Transverse colon (tissue), 4 donors: ENCODE results near the gene FAM187B. TPM values are rescaled to one million over a fixed set of nuclear protein-coding genes. Genes with fewer than 3 reads are reported as not detected.

ENCODE experiments used
- DNase-seq: peaks from one replicate; pipeline ENCODE4 v3.0.0-alpha.2; 2019
- H3K27ac ChIP-seq, 4 donors: fragments of 200-600 bp; sonication (generic); 2 replicates each; pipeline ENCODE4 v1.5.1; 2016 to 2018; ENCODE audit warnings: inconsistent platforms in 4 of 4
- H3K27me3 ChIP-seq: fragments of 200-600 bp; sonication (generic); 2 replicates; pipeline ENCODE4 v1.5.1; 2017; ENCODE audit warnings: inconsistent platforms
- H3K36me3 ChIP-seq, 4 donors: fragments of 200-600 bp; sonication (generic); 2 replicates each; pipeline ENCODE4 v1.5.1; 2017 to 2019; ENCODE audit warnings: inconsistent platforms in 4 of 4
- H3K4me1 ChIP-seq, 4 donors: fragments of 200-600 bp; sonication (generic); 2 replicates each; pipeline ENCODE4 v1.5.1; 2017 to 2020; ENCODE audit warnings: inconsistent platforms in 4 of 4
- H3K4me3 ChIP-seq, 4 donors: fragments of 200-600 bp; sonication (generic); 1 replicate in 1 of 4; 2 replicates in 3 of 4; pipeline versions ENCODE4 v1.5.1 to v1.6.1; 2017 to 2019; ENCODE audit warnings: inconsistent platforms in 4 of 4
- H3K9me3 ChIP-seq, 2 donors: fragments of 200-600 bp; sonication (generic); 2 replicates each; pipeline ENCODE4 v1.5.1; 2017 to 2019; ENCODE audit warnings: inconsistent platforms in 2 of 2
- EP300 ChIP-seq: sonication (generic); formaldehyde crosslinking; IDR thresholded peaks from one replicate; pipeline ENCODE4 v1.6.1; 2017; ENCODE audit warnings: antibody characterized with exemption, low read depth
- POLR2A ChIP-seq: fragments of 450-650 bp; IDR thresholded peaks from one replicate; pipeline ENCODE4 v1.6.1; 2016; ENCODE audit warnings: antibody characterized with exemption, mild to moderate bottlenecking, moderate library complexity
- POLR2AphosphoS5 ChIP-seq, 3 donors: sonication (generic); formaldehyde crosslinking; IDR thresholded peaks; one replicate each; pipeline ENCODE4 v1.6.1; 2016; ENCODE audit warnings: antibody characterized with exemption in 3 of 3
- WGBS, 2 donors: methylation state at CpG; one replicate each; pipeline ENCODE4 v1.1.5; 2018; ENCODE audit warnings: low coverage in 1 of 2; 5-methylcytosine and 5-hydroxymethylcytosine counted together
- in situ Hi-C, 4 donors: fragments of 200-750 bp; cut with MboI; loops; one replicate each; pipeline versions ENCODE4 v1.15.0 to v1.15.1; 2017; ENCODE audit warnings: low sequenced_read_pairs in 3 of 4, low pct_ligation_motif_present in 1 of 4, low pct_unique_long_range_greater_than_20kb in 1 of 4
- intact Hi-C: fragments of 100-400 bp; cut with DNase I; formaldehyde crosslinking; loops from one replicate; pipeline ENCODE4 v1.15.1; 2023; ENCODE audit warnings: low total_unique reads
- total RNA-seq, 4 donors: library from RNA; depleted of rRNA; stranded (reverse); fragments of >200 nt; gene quantifications; one replicate each; pipeline ENCODE4 v1.1.0, GENCODE V29; 2016
- TF ChIP-seq, protein P1 (sequence below), 5 experiments: fragments of 200-600 bp in 3 of 5; fragments of 450-650 bp in 2 of 5; sonication (generic) in 3 of 5; IDR thresholded peaks; 1 replicate in 2 of 5; 2 replicates in 3 of 5; pipeline ENCODE4 v1.5.1; 2016 to 2017; ENCODE audit warnings: antibody characterized with exemption in 5 of 5, inconsistent platforms in 3 of 5, mild to moderate bottlenecking in 2 of 5, moderate library complexity in 1 of 5

Gene FAM187B
- total RNA-seq, 4 donors from 2014 or later = not detected

DNA sequence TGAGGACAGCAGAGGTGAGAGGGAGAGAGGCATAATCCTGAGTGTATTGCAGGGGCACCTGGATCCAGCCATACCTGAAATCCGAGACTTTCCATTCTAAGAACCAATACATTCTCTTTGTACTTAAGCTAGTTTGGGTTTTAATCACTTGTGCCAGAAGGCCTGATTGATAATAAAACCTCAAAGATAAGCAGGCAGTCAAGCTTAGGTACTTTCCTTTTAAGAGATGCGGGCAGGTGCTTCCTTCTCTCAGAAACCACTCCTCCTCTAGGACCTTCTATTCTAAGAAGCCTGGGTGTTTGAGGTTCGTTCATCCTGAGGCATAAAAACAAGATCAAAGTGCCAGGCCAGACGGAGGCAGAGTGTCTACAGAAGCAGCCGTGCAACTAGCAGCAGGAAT is 22.2 kb downstream of the FAM187B start:
- intact Hi-C loops = no loop called here
- H3K4me1 ChIP-seq = peaks cover 0 to 31% (median 0%) of the 10 kb centered on the region in 4 donors
- TF ChIP-seq EP300 (no peak), POLR2AphosphoS5 (IDR thresholded peaks at IDR 0.05) (peak in 1 of 3 donors; percentile 29)
- H3K27ac ChIP-seq = peak overlapping the region; percentile 57 to 70 (median 61)
- 7 to 27% methylated on average over 4 to 5 of the region's 5 CpGs for WGBS, 2 donors
- H3K36me3 ChIP-seq = no peaks in the 10 kb centered on the region
- peak; percentile 46 for DNase-seq
- in situ Hi-C loops = no loop called here
- no peaks in the 10 kb centered on the region for H3K9me3 ChIP-seq
- H3K4me3 ChIP-seq = no peak overlapping the region
- no peaks in the 10 kb centered on the region for H3K27me3 ChIP-seq

DNA sequence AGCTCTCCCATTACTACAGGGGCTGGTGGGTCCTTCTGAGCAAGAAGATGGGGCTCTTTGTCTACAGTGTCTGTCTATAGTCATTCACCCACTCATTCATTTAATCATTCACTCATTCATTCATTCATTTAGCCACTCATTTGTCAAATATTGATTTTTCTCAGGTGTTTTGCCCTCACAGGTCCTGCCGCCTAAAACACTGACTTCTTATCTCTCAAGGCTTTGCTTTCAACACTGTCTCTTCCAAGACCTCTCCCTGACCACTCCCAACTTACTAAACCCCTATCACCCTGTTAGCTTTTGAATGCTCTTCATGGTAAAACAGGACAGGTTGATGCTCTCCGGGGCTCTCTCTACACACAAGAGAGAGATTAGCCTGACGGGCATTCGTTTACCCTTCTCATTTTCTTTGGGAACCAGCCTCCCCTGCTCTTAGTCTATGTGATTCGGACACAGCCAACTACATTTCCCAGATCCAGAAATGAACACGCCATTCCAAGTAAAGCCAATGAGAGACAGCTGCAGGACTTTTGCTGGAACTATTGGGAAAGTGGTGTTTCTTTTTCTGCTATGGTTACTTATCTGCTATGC is 22.7 kb downstream of the FAM187B start:
- in situ Hi-C loops (no loop called here), intact Hi-C loops (no loop called here)
- H3K4me3 ChIP-seq = no peak overlapping the region
- no peaks in the 10 kb centered on the region for H3K9me3 ChIP-seq
- 67 to 75% methylated on average over 2 to 6 of the region's 6 CpGs for WGBS, 2 donors
- peaks cover 0 to 26% (median 0%) of the 10 kb centered on the region in 4 donors for H3K4me1 ChIP-seq
- H3K36me3 ChIP-seq = no peaks in the 10 kb centered on the region
- TF ChIP-seq, protein P1, sequence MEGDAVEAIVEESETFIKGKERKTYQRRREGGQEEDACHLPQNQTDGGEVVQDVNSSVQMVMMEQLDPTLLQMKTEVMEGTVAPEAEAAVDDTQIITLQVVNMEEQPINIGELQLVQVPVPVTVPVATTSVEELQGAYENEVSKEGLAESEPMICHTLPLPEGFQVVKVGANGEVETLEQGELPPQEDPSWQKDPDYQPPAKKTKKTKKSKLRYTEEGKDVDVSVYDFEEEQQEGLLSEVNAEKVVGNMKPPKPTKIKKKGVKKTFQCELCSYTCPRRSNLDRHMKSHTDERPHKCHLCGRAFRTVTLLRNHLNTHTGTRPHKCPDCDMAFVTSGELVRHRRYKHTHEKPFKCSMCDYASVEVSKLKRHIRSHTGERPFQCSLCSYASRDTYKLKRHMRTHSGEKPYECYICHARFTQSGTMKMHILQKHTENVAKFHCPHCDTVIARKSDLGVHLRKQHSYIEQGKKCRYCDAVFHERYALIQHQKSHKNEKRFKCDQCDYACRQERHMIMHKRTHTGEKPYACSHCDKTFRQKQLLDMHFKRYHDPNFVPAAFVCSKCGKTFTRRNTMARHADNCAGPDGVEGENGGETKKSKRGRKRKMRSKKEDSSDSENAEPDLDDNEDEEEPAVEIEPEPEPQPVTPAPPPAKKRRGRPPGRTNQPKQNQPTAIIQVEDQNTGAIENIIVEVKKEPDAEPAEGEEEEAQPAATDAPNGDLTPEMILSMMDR (IDR thresholded peaks at IDR 0.05) = no peak
- H3K27me3 ChIP-seq = no peaks in the 10 kb centered on the region
- H3K27ac ChIP-seq = peak overlapping the region; percentile 37 to 70 (median 61)
- no peak for DNase-seq

DNA sequence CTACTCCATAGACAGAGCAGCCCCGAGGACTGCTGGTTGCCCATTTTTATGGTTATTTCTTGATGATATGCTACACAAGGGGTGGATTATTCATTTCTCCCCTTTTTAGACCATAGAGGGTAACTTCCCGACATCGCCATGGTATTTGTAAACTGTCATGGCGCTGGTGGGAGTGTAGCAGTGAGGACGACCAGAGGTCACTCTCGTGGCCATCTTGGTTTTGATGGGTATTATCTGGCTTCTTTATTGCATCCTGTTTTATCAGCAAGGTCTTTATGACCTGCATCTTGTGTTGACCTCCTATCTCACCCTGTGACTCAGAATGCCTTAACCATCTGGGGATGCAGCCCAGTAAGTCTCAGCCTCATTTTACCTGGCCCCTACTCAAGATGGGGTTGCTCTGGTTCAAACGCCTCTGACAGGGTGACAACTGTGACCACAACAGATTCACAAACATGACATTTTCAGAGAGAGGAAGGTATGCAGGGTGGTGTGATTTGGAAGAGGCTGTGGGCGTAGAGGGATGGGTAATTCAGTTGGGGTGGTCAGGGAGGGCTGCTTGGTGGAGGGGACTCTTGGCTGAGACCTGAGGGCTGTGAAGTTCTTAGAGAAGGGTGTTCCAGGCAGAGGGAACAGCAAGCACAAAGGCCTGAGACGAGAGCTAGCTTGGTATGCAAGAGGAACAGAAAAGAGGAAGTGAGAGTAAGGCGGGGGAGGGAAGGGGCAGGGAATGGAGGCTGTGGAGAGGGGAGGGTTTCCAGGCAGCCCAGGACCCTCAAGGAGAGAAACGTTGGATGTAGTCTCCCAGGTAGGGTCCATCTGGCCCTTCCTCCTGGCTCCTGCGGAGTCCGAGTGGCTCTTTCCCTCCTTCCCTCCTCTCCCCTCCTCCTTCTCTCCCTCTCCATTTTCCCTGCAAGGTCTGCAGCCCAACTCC is 23.5 kb downstream of the FAM187B start:
- H3K27ac ChIP-seq = peak overlapping the region; percentile 37 to 70 (median 61)
- in situ Hi-C loops (no loop called here), intact Hi-C loops (no loop called here)
- 60 to 63% methylated on average over 6 to 13 of the region's 13 CpGs for WGBS, 2 donors
- TF ChIP-seq EP300 (no peak), POLR2A (no peak), POLR2AphosphoS5 (IDR thresholded peaks at IDR 0.05) (no peak)
- TF ChIP-seq, protein P1 (IDR thresholded peaks at IDR 0.05) = no peak
- H3K9me3 ChIP-seq = no peaks in the 10 kb centered on the region
- peaks cover 0 to 26% (median 0%) of the 10 kb centered on the region in 4 donors for H3K4me1 ChIP-seq
- no peaks in the 10 kb centered on the region for H3K27me3 ChIP-seq
- peak; percentile 58 for DNase-seq
- H3K4me3 ChIP-seq = no peak overlapping the region
- H3K36me3 ChIP-seq = no peaks in the 10 kb centered on the region

DNA sequence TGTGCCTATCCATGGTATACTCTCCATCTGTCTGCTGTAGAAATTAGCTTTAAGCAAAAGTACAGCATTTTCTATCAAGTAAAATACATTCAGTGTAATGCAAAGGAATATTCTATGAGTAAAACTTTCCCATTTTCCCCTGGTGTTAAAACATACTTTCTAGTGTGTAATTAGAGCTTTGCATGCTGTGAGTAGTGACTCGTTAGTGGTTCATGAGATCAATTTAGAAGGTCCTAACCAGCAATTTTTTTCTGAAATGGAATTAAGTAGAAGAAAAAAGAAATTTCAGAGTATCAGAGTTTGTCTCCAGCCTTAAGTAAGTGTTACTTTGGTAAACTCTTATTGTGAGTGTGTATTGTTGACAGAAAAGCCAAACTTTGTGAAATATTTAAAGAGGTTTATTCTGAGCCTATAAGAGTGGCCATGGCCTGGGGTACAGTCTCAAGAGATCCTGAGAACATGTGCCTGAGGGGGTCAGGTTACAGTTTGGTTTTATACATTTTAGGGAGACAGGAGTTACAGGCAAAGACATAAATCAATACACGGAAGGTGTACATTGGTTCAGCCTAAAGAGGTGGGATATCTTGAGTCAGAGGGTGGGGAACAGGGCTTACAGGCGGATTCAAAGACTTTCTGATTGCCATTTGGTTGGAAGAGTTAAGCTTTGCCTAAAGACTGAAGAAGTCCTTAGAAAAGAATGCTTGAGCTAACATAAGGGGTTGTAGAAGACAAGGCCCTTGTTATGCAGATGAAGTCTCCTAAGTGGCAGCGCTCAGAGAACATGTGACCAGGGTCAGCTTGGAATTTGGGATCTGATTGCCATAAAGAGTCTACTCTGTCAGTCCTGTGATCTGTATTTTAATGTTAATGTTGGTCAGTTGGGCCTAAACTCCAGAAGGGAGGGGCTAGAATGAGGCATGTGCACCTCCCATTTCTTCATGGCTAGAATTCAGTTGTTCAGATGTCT is 25.5 kb downstream of the FAM187B start:
- H3K9me3 ChIP-seq = no peaks in the 10 kb centered on the region
- H3K27ac ChIP-seq = no peak overlapping the region
- intact Hi-C loops = no loop called here
- no peak for DNase-seq
- peaks cover 0 to 26% (median 0%) of the 10 kb centered on the region in 4 donors for H3K4me1 ChIP-seq
- TF ChIP-seq, protein P1 (IDR thresholded peaks at IDR 0.05) = no peak
- TF ChIP-seq POLR2AphosphoS5 (IDR thresholded peaks at IDR 0.05) (no peak), EP300 (no peak), POLR2A (no peak)
- no peaks in the 10 kb centered on the region for H3K27me3 ChIP-seq
- H3K4me3 ChIP-seq = no peak overlapping the region
- in situ Hi-C loops = no loop called here
- no peaks in the 10 kb centered on the region for H3K36me3 ChIP-seq
- 80 to 81% methylated on average over 4 of the region's 4 CpGs for WGBS, 2 donors
